MV-4-11 (cell line): Measurements from ENCODE around the gene ANO4.
A peak's percentile ranks its signal among the peaks of the same experiment; 100 is the strongest.
"Not testable (repeated sequence)": the region's sequence is repeated elsewhere in the genome, so short reads cannot be mapped to it uniquely, and the experiment has no call there.

Experiments used
- DNase-seq: peaks from one replicate; lab custom pipeline; 2025; lab: John Stamatoyannopoulos, UW

The ANO4 gene

DNA sequence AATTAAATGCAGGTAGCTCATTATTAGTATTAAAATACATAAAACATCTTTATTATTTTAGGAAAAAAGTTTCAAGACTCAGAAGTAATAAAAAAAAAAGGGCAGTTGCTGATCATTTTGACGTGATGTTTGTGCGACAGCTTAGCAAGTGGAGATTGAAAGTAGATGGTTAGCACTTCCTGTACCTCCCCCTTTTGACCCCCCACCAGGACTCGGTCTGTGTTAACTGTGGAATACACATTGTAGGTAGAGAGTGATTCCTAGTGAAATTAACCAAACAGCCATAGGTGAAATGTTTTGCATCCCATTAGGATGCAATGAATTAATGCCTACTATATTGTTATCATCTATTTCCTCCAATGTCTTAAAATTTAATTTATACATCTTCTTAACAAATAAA, 294.7 kb downstream of the ANO4 start:
- DNase-seq: no peak

- not testable (repeated sequence) for DNase-seq
These were observed 295.6 kb downstream of the ANO4 start for GRCh38 chr12:101090222-101090621.

DNA sequence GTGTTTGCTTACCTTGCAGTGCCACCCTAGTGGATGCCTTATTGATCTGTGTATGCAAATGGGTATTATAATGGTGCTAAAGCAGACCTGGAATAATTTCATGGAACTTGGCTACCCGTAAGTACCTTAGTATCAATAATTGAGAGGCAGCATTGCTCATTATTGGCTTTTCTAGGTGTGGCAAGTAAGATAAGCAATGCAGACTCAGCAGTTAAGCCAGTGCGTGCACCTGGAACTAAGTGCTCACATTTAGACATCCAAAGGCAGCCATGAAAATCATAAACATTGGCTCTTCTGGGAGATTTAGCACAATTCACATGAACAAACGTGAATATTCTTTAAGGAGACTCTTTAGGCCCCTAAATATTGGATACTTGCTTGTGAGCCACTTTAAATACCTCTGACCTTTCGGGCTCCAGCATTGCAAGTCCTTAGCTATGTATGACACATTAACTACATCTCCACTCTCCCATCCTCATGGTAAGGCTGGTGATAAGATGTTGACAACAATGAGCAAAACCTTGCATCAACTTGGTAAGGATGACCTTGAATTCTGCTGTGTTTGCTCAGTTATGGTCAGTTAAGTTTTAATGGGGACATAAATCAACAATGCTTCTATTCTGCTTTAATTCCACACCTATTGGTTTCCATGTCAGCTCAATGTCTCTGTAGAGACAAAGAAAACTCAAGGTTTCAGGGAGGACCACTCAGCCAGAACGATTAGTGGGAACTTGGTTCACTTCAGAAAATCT, 303.4 kb downstream of the ANO4 start:
- no peak for DNase-seq

DNA sequence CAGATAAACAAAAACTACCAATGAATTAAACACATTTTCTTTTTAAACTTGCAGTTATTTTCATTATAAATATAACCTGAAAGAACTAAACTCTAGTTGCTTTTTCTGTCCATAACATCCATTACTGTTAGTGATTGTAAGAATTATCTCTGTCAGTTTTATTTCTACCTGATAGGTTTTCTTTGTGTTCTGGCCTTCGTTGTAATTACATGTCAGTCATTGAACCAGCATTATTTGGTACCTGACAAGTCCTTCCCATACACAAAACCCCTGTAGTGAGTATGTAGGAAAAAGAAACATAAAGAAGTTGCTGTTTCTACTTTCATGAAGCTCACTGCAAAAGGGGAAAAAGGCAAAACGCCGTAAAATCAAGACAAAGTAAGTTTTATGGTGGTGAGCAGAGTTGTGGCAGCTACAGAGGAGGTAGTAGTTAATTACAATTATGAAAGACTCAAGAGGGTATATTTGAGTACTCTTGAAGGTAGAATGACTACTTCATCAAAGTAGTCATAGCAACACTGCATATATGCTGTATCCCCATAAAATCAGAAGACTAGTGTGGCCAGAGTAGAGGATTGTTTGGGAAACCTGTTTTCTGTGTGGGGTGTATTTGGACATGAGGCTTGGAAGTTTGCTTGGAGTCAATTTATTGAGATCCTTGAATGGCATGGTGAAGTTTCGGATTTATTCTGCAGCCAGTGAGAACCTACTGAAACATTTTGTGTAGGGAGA, 312.6 kb downstream of the ANO4 start:
- DNase-seq: no peak

- DNase-seq: no peak
These were observed 313.6 kb downstream of the ANO4 start for GRCh38 chr12:101108130-101108529.

- DNase-seq: no peak
These were observed 316.3 kb downstream of the ANO4 start for GRCh38 chr12:101110866-101111265.

DNA sequence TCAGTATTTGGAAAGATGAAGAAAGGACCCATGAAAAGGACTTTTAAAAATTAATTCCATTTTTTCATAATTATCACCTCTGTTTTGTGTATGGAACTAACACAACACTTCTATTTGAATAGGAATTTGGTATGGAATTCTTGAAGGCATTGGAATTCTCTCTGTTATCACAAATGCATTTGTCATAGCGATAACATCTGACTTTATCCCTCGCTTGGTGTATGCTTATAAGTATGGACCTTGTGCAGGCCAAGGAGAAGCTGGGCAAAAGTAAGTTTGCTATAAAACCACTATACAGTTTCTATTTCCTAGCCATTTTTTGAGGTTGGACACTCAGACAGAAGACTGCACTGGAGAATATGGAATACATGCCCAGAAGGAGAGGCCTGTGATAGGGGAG, 316.9 kb downstream of the ANO4 start:
- no peak for DNase-seq

- DNase-seq: peak; percentile 28
These were observed 320.8 kb downstream of the ANO4 start for GRCh38 chr12:101115326-101115725.

DNA sequence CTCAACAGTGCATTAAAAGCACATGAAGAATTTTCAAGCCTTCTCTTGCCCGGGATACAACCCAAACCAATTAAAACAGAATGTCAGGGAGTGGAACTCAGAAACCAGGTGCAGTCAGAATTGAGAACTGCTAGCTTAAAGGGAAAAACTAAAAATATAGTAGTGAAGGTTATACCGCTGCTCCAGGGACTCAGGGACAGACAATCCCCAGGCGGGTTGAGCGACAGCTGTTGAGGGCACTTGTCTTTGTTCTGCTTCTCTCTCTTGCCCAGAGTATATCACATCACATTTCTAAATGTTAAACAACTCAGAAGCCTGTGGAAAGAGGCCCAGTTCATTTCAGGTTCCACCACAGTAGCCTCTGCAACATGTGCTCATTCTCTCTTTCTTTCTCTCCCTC, 322.3 kb downstream of the ANO4 start:
- no peak for DNase-seq

DNA sequence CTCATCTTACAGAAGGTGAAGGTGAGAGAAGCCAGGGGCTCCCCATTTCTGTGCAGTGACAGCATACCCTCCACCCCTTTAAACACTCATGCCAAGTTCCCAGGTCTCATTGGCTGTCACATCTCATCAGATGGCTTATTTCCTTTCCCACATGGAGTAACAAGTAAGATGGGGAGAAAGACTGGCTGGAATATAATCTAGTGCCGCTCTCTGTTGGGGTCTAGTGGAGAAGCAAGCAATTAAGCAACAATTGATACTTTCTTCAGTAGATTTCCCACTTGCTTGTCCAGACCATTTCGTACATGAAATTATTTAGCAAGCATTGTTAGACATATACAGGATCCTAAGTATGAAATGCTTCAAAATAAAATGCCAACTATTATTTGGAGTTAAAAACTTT, 323.3 kb downstream of the ANO4 start:
- DNase-seq: no peak

DNA sequence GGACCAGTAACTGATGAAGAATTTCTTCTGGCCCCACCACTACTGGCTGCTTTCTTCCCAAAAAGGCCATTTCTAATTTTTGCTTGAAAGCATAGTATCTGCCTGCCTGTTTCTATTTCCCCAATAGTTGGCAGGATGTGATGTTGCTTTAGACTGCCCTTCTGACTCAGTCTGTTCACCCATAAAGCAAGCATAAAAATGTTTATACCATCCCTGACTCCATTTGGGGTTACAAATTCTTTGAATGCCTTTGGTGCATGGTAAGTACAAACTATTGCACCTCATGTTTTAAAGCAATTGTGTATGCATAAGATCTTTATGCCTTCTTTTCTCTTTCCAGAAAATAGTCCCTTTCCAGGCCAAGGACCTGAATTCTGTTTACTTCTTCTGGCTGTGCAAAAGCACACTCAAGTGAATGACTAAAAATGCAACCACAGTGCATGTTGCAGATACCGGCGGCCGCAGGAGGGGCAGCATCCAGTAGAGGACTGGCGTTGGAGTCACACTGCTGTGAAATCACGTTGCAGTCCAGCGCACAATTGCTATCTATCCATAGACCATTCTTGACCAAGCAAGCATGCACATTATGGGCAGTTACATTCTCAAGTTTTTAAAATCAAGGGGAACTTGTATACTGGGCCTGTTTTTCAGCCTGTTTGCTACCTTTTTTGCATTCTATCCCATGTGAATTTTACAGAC, 333.1 kb downstream of the ANO4 start:
- DNase-seq: no peak

DNA sequence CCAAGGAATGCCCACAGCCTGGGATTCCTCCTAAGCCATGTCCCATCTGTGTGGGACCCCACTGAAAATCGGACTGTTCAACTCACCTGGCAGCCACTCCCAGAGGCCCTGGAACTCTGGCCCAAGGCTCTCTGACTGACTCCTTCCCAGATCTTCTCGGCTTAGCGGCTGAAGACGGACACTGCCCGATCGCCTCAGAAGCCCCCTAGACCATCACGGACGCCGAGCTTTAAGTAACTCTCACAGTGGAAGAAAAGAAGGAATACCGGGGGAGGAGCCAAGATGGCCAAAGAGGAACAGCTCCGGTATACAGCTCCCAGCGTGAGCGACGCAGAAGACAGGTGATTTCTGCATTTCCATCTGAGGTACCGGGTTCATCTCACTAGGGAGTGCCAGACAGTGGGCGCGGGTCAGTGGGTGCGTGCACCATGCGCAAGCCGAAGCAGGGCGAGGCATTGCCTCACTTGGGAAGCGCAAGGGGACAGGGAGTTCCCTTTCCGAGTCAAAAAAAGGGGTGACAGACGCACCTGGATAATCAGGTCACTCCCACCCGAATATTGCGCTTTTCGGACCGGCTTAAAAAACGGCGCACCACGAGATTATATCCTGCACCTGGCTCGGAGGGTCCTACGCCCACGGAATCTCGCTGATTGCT, 351.3 kb downstream of the ANO4 start:
- not testable (repeated sequence) for DNase-seq

DNA sequence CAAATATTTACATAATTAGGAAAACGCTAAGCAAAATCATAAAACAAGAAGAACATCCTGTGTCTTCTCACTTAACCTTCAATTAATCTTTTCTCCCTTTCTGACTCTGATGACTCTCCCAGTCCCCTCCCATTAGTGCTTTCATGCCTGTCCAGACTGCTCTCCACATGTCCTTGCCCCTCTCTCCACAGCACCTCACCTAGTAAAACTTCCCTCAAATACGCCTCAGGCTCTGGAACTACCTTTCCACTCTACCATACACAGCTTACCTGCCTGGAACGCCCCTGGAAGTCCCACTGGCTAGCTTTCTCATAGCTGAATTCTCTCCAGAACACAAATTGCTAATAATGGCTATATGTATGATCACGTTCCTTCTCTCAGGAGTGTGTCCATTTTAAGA, 370.7 kb downstream of the ANO4 start:
- DNase-seq: no peak

DNA sequence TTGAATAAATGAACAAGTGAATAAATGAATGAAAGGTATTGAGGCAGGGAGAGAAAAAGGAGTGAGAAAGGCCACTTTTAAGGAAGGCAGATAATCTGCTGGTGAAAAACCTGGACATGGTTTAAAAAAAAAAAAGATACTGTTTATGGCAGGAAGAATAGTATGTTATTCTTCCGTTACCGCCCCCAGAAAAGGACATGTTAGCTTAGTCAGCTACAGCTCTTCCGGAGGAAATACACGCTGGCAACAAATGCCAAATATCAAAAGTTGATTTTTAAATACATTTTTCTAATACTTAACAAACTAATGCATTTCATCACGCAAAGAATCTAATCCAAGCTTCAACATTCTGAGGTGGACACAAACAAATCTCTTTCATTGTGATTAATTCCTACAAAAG, 372.3 kb downstream of the ANO4 start:
- DNase-seq: no peak

- DNase-seq: no peak
These were observed 373.4 kb downstream of the ANO4 start for GRCh38 chr12:101168001-101168400.

DNA sequence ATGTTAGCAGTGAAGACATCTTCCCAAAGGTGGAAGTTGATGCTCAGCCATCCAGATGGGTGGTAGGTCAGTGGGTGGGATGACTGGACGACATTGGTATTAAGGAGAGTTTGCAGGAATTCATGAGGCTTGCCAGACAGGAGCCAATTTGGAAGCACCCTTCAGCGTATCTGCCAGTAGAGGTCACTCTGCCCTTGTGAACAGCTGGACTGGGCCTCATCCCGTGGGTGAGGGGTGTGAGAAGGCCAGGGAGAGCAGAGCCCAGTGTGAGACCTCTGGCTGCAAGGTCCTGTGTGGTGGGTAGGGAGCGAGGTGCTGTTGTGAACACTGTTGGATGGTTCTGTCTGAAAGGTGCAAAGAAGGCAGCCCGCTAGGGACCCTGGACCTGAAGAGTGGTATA, 377.7 kb downstream of the ANO4 start:
- peak; percentile 5 for DNase-seq

GRCh38 chr12:101173197-101173749, 378.7 kb downstream of the ANO4 start:
- no peak for DNase-seq

DNA sequence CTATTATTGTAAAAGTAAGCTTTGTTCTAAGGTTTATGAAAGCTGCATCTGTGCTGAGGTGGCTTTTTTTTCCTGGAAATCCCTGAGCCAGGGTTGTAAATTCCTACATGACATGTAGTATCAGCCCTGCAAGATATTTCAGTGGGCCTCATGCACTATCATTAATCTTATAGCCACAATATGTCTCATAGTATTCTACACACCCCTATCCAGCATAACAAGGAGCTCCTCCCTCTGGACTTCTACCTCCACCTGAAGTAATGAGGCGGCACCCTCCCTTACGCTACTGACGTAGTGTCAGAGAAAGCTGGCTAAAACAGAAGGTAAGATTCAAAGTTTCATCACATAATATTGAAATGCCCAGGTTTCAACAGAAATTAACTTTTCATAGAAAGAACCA, 380.0 kb downstream of the ANO4 start:
- no peak for DNase-seq
